B cell (primary cell): ENCODE results near the gene RRAS.
"Not testable (repeated sequence)": the region's sequence is repeated elsewhere in the genome, so short reads cannot be mapped to it uniquely, and the experiment has no call there.

Experiments
- EZH2 ChIP-seq: IDR thresholded peaks from 2 replicates; pipeline ENCODE4 v1.6.1; 2012; ENCODE audit warnings: borderline replicate concordance, low read depth, mild to moderate bottlenecking, moderate library complexity, low read length; ENCODE audit not compliant: insufficient read depth, poor library complexity, severe bottlenecking
- TF ChIP-seq, protein P1 (sequence below): fragments of 200-600 bp; IDR thresholded peaks from one replicate; pipeline ENCODE4 v1.8.0; 2022; ENCODE audit warnings: antibody characterized with exemption, mild to moderate bottlenecking

GRCh38 chr19:49617860-49618259, 22.1 kb downstream of the RRAS start:
- TF ChIP-seq, protein P1, sequence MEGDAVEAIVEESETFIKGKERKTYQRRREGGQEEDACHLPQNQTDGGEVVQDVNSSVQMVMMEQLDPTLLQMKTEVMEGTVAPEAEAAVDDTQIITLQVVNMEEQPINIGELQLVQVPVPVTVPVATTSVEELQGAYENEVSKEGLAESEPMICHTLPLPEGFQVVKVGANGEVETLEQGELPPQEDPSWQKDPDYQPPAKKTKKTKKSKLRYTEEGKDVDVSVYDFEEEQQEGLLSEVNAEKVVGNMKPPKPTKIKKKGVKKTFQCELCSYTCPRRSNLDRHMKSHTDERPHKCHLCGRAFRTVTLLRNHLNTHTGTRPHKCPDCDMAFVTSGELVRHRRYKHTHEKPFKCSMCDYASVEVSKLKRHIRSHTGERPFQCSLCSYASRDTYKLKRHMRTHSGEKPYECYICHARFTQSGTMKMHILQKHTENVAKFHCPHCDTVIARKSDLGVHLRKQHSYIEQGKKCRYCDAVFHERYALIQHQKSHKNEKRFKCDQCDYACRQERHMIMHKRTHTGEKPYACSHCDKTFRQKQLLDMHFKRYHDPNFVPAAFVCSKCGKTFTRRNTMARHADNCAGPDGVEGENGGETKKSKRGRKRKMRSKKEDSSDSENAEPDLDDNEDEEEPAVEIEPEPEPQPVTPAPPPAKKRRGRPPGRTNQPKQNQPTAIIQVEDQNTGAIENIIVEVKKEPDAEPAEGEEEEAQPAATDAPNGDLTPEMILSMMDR = not testable (repeated sequence)
- not testable (repeated sequence) for TF ChIP-seq EZH2
